Endothelial cell of umbilical vein (primary cell): ENCODE measurements around the gene ENTPD6. TPM values are rescaled to one million over a fixed set of nuclear protein-coding genes. Genes with fewer than 3 reads are reported as not detected.

ENCODE experiments used
- BruUV-seq: library from RNA; stranded (reverse); fragments of 400-500 nt; replicated peaks from 2 replicates; lab custom pipeline; 2021; lab: Mats Ljungman, UMichigan
- CTCF ChIA-PET: fragments of 300-600, 350-600 bp; sonication (Branson Sonifier 250); formaldehyde crosslinking; loops from one replicate; lab custom pipeline; 2021; ENCODE audit warnings: antibody characterized with exemption, inconsistent platforms; lab: Charles Lee
- POLR2A ChIA-PET: fragments of 300-600, 350-600 bp; sonication (Branson Sonifier 250); formaldehyde crosslinking; loops from one replicate; lab custom pipeline; 2021; ENCODE audit warnings: antibody characterized with exemption, inconsistent platforms; lab: Charles Lee
- DNase-seq: peaks from one replicate; pipeline ENCODE4 v3.0.0-alpha.2; 2011; ENCODE audit warnings: low read depth, low spot score
- FAIRE-seq: peaks from 2 replicates; lab custom pipeline; 2011; peaks lifted over from hg19 to GRCh38; lab: Jason Lieb, UNC
- H2AFZ ChIP-seq: 2 replicates; pipeline ENCODE4 v1.6.0; 2012; ENCODE audit warnings: low read depth, low read length, control low read depth, inconsistent platforms
- H3K27ac ChIP-seq: 2 replicates; pipeline ENCODE4 v1.5.1; 2011; ENCODE audit warnings: low read depth, mild to moderate bottlenecking, control low read depth, low read length, moderate library complexity; ENCODE audit not compliant: insufficient read depth
- H3K27me3 ChIP-seq, 2 experiments: 2 replicates each; pipeline versions ENCODE4 v1.6.0 to v1.6.1; 2011; ENCODE audit warnings: low read length in 2 of 2, mixed read lengths in 1 of 2; ENCODE audit not compliant: control insufficient read depth in 2 of 2, insufficient read depth in 2 of 2
- H3K36me3 ChIP-seq, 2 experiments: 2 replicates in 1 of 2; 3 replicates in 1 of 2; pipeline ENCODE4 v1.5.1; 2011; ENCODE audit warnings: low read length in 2 of 2, mild to moderate bottlenecking in 1 of 2, moderate library complexity in 1 of 2; ENCODE audit not compliant: control insufficient read depth in 2 of 2, insufficient read depth in 2 of 2; ENCODE audit errors: extremely low read depth in 1 of 2
- H3K4me1 ChIP-seq: 3 replicates; pipeline ENCODE4 v1.5.1; 2011; ENCODE audit warnings: mild to moderate bottlenecking, low read length; ENCODE audit not compliant: control insufficient read depth, insufficient read depth; ENCODE audit errors: extremely low read depth
- H3K4me2 ChIP-seq: 2 replicates; pipeline ENCODE4 v1.6.1; 2011; ENCODE audit warnings: low read length, control low read depth, mixed read lengths; ENCODE audit not compliant: insufficient read depth
- H3K4me3 ChIP-seq, 3 experiments: fragments of 200-600 bp in 1 of 3; sonication (generic), shearing (Covaris generic) in 1 of 3; replicated peaks in 1 of 3; 2 replicates each; pipeline ENCODE4 v1.5.1; 2011 to 2016; ENCODE audit warnings: control low read depth in 3 of 3, low read length in 3 of 3, mild to moderate bottlenecking in 2 of 3, inconsistent platforms in 1 of 3, low read depth in 1 of 3, moderate library complexity in 1 of 3; ENCODE audit not compliant: insufficient read depth in 1 of 3
- H3K79me2 ChIP-seq: 2 replicates; pipeline ENCODE4 v1.6.0; 2012; ENCODE audit warnings: low read length, inconsistent platforms; ENCODE audit not compliant: control insufficient read depth, insufficient read depth
- H3K9ac ChIP-seq: replicated peaks from 2 replicates; pipeline ENCODE3; 2011; ENCODE audit warnings: low read length, control low read depth; ENCODE audit not compliant: insufficient read depth; ENCODE audit errors: extremely low read depth
- H3K9me1 ChIP-seq: replicated peaks from 3 replicates; pipeline ENCODE4 v1.6.0; 2011; ENCODE audit warnings: mild to moderate bottlenecking, low read length; ENCODE audit not compliant: control insufficient read depth, insufficient read depth; ENCODE audit errors: extremely low read depth
- H3K9me3 ChIP-seq: replicated peaks from 2 replicates; pipeline ENCODE4 v1.5.1; 2012; ENCODE audit warnings: low read length, inconsistent platforms; ENCODE audit not compliant: control insufficient read depth, insufficient read depth
- H4K20me1 ChIP-seq: replicated peaks from 2 replicates; pipeline ENCODE3; 2011; ENCODE audit warnings: mild to moderate bottlenecking, low read length; ENCODE audit not compliant: control insufficient read depth, insufficient read depth; ENCODE audit errors: extremely low read depth
- EZH2 ChIP-seq: IDR thresholded peaks from 2 replicates; pipeline ENCODE4 v1.6.1; 2012; ENCODE audit warnings: borderline replicate concordance, low read depth, mild to moderate bottlenecking, moderate library complexity, low read length, inconsistent platforms; ENCODE audit not compliant: severe bottlenecking
- FOS ChIP-seq: IDR thresholded peaks from 2 replicates; pipeline ENCODE4 v1.6.1; 2011; ENCODE audit warnings: mild to moderate bottlenecking, low read length, moderate library complexity, borderline replicate concordance; ENCODE audit not compliant: insufficient read depth
- GATA2 ChIP-seq: IDR thresholded peaks from 2 replicates; pipeline ENCODE4 v1.7.0; 2011; ENCODE audit warnings: low read depth, mild to moderate bottlenecking, moderate library complexity, mixed read lengths, low read length; ENCODE audit not compliant: insufficient read length, insufficient read depth
- JUN ChIP-seq: IDR thresholded peaks from 2 replicates; pipeline ENCODE4 v1.6.1; 2011; ENCODE audit warnings: borderline replicate concordance, low read depth; ENCODE audit not compliant: insufficient read length, insufficient read depth
- MYC ChIP-seq: IDR thresholded peaks from one replicate; pipeline ENCODE4 v1.6.1; 2011; ENCODE audit warnings: mild to moderate bottlenecking, low read depth, low read length
- POLR2A ChIP-seq: IDR thresholded peaks from 2 replicates; pipeline ENCODE4 v1.6.1; 2012; ENCODE audit warnings: low read depth, mild to moderate bottlenecking, control low read depth, low read length
- POLR2AphosphoS5 ChIP-seq: IDR thresholded peaks from 2 replicates; pipeline ENCODE4 v1.6.1; 2012; ENCODE audit warnings: low read depth, mild to moderate bottlenecking, control low read depth, low read length, moderate library complexity; ENCODE audit not compliant: insufficient read depth
- dilution Hi-C: fragments of 300-500 bp; cut with MboI; formaldehyde crosslinking; loops from one replicate; pipeline ENCODE4 v1.15.0; 2019; ENCODE audit warnings: low sequenced_read_pairs; ENCODE audit not compliant: extremely low pct_ligation_motif_present
- intact Hi-C: fragments of 100-400 bp; cut with micrococcal nuclease; formaldehyde crosslinking; loops from one replicate; pipeline ENCODE4 v1.10.0; 2022
- polyA plus RNA-seq, 4 experiments: library from polyadenylated mRNA; depleted of rRNA in 3 of 4; stranded (reverse) in 3 of 4; unstranded in 1 of 4; fragments of >200 nt; gene quantifications; 2 replicates each; pipeline versions ENCODE4 v1.2.1 to v1.2.3, GENCODE V29; 2011 to 2012; ENCODE audit warnings: missing spikeins in 1 of 4
- total RNA-seq: library from RNA; stranded (reverse); gene quantifications from 2 replicates; pipeline ENCODE4 v1.2.3, GENCODE V29; 2021
- TF ChIP-seq, protein P1 (sequence below), 2 donors: IDR thresholded peaks; 1 replicate in 1 of 2; 2 replicates in 1 of 2; pipeline ENCODE4 v1.5.1; 2011; ENCODE audit warnings: low read length in 2 of 2, mild to moderate bottlenecking in 2 of 2, moderate library complexity in 2 of 2, control low read depth in 1 of 2, inconsistent platforms in 1 of 2, low read depth in 1 of 2; ENCODE audit not compliant: insufficient read depth in 1 of 2; ENCODE audit errors: extremely low read depth in 1 of 2
- TF ChIP-seq, protein P2 (sequence below): IDR thresholded peaks from 2 replicates; pipeline ENCODE4 v1.6.1; 2011; ENCODE audit not compliant: insufficient read depth, insufficient read length

The ENTPD6 gene
- total and polyA plus RNA-seq, 2 donors (not counting 3 experiments of a cell fraction or from before 2014, with no cell fraction given), result 51.2 to 86.3 TPM

DNA sequence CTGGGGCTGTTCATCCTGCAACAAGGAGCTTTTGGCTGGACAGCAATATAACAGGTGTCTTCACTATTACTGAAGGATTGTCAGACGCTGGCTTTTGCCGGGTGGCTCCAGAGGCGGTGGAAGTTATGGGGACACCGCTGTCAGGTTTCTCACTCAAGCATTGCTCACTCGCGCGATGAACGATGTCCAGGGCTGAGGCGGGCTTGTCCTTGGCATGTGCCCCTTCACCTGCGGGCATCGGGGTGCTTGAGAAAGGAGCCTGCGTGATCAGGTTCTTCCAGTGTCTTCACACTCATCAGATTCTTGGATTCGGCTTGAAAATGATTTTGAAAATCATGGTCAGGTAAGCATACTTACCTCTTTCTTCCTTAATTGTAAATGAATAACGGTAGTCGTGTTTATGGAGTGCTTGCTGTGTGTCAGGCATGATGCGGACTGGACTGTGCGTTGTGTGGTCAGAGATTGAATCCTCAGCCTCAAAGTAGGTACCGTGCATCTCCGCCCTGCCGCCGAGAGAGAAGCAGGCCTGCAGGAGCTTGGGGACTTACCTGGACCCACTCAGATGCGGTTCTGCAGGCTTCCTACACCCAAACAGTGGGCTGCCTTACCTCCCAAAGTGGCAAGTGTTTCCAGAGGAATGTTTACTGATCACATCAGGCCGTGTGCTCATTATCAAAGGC, 34.1 kb downstream of the ENTPD6 start:
- FAIRE-seq (peak; percentile 54), DNase-seq (no peak)
- H2AFZ ChIP-seq, result no peak overlapping the region
- peaks cover 14% of the 10 kb centered on the region for H3K4me1 ChIP-seq
- H3K27ac ChIP-seq, result no peak overlapping the region
- POLR2A ChIA-PET, result no interaction called here
- H4K20me1 ChIP-seq, result no peaks in the 10 kb centered on the region
- peaks cover 0 to 3% of the 10 kb centered on the region in 2 experiments for H3K36me3 ChIP-seq
- H3K9me1 ChIP-seq, result no peaks in the 10 kb centered on the region
- TF ChIP-seq MYC, result no peak
- TF ChIP-seq GATA2, result no peak
- no peaks in the 10 kb centered on the region for H3K79me2 ChIP-seq
- dilution Hi-C loops (no loop called here), intact Hi-C loops (no loop called here)
- no TSS peak for BruUV-seq
- CTCF ChIA-PET, result interaction anchor here (1.0 to 3.7 kb wide), 2 partner anchors 9 to 17 kb away, joined by 3 to 21 read pairs; partner anchors contain the start of gene PYGB
- no peak overlapping the region for H3K4me2 ChIP-seq
- H3K9me3 ChIP-seq, result no peaks in the 10 kb centered on the region
- no peaks in the 10 kb centered on the region for H3K27me3 ChIP-seq
- H3K4me3 ChIP-seq, result no peak overlapping the region
- H3K9ac ChIP-seq, result no peak overlapping the region

DNA sequence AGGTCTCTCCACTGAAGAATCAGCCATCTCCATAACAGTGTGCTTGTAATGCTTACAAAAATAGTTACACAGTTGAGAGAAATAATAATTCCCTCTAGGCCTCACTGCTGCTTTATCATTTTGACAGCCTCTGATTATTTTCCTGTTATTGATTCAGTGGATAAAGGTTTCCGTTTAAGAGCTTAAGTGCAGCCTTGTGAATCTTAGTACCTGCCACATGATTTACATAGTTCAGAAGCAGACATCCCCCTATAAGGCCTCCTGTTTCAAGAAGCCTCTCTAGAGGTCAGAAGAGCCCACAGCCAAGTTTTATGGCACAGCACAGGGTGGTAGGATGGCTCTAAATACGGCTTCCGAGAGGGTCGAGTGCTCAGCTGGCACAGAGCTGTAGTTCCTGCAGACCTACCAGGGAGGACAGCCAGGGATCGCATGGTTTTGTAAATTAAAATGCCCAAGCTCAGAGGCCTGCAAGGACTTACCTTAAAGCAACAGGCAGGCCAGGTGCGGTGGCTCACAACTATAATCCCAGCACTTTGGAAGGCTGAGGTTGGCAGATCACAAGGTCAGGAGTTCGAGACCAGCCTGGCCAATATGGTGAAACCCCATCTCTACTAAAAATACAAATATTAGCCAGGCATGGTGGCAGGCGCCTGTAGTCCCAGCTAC, 34.8 kb downstream of the ENTPD6 start:
- peak; percentile 61 for DNase-seq
- no peaks in the 10 kb centered on the region for H4K20me1 ChIP-seq
- intact Hi-C loops, result no loop called here
- TF ChIP-seq JUN (no peak), GATA2 (no peak), EZH2 (no peak), MYC (no peak), POLR2AphosphoS5 (no peak), POLR2A (no peak), FOS (no peak)
- TF ChIP-seq, protein P1, sequence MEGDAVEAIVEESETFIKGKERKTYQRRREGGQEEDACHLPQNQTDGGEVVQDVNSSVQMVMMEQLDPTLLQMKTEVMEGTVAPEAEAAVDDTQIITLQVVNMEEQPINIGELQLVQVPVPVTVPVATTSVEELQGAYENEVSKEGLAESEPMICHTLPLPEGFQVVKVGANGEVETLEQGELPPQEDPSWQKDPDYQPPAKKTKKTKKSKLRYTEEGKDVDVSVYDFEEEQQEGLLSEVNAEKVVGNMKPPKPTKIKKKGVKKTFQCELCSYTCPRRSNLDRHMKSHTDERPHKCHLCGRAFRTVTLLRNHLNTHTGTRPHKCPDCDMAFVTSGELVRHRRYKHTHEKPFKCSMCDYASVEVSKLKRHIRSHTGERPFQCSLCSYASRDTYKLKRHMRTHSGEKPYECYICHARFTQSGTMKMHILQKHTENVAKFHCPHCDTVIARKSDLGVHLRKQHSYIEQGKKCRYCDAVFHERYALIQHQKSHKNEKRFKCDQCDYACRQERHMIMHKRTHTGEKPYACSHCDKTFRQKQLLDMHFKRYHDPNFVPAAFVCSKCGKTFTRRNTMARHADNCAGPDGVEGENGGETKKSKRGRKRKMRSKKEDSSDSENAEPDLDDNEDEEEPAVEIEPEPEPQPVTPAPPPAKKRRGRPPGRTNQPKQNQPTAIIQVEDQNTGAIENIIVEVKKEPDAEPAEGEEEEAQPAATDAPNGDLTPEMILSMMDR (IDR thresholded peaks at IDR 0.05; ENCODE audit: extremely low read depth in 1 of 2, insufficient read depth in 1 of 2, low read depth in 1 of 2, low read length in 2 of 2), result no peak
- TF ChIP-seq, protein P2, sequence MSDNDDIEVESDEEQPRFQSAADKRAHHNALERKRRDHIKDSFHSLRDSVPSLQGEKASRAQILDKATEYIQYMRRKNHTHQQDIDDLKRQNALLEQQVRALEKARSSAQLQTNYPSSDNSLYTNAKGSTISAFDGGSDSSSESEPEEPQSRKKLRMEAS, result no peak
- no peak overlapping the region for H3K9ac ChIP-seq
- BruUV-seq, result no TSS peak
- FAIRE-seq, result peak; percentile 76
- dilution Hi-C loops, result no loop called here
- H3K9me1 ChIP-seq, result no peaks in the 10 kb centered on the region
- H3K79me2 ChIP-seq, result no peaks in the 10 kb centered on the region
- no peak overlapping the region for H3K27ac ChIP-seq
- peaks cover 0 to 3% of the 10 kb centered on the region in 2 experiments for H3K36me3 ChIP-seq
- H3K4me1 ChIP-seq, result peaks cover 14% of the 10 kb centered on the region
- ChIA-PET POLR2A (no interaction called here), CTCF (interaction anchor here (1.0 to 3.7 kb wide), 2 partner anchors 9 to 17 kb away, joined by 3 to 21 read pairs; partner anchors contain the start of gene PYGB)
- no peak overlapping the region for H3K4me3 ChIP-seq
- H3K27me3 ChIP-seq, result no peaks in the 10 kb centered on the region
- H3K9me3 ChIP-seq, result no peaks in the 10 kb centered on the region
- H3K4me2 ChIP-seq, result no peak overlapping the region
- H2AFZ ChIP-seq, result no peak overlapping the region
